Prostate gland (tissue), 2 donors: ENCODE results near the gene HES1.

Source experiments
- POLR2A ChIP-seq: fragments of 450-650 bp; IDR thresholded peaks from one replicate; pipeline ENCODE4 v1.6.1; 2016; ENCODE audit warnings: antibody characterized with exemption, mild to moderate bottlenecking
- POLR2AphosphoS5 ChIP-seq: sonication (generic); formaldehyde crosslinking; IDR thresholded peaks from one replicate; pipeline ENCODE4 v1.6.1; 2017; ENCODE audit warnings: antibody characterized with exemption
- TF ChIP-seq, protein P1 (sequence below), 4 experiments: fragments of 200-600 bp in 2 of 4; fragments of 450-650 bp in 2 of 4; sonication (generic) in 2 of 4; IDR thresholded peaks; 1 replicate in 3 of 4; 2 replicates in 1 of 4; pipeline ENCODE4 v1.5.1; 2016 to 2019; ENCODE audit warnings: antibody characterized with exemption in 4 of 4, mild to moderate bottlenecking in 2 of 4, moderate library complexity in 2 of 4

DNA sequence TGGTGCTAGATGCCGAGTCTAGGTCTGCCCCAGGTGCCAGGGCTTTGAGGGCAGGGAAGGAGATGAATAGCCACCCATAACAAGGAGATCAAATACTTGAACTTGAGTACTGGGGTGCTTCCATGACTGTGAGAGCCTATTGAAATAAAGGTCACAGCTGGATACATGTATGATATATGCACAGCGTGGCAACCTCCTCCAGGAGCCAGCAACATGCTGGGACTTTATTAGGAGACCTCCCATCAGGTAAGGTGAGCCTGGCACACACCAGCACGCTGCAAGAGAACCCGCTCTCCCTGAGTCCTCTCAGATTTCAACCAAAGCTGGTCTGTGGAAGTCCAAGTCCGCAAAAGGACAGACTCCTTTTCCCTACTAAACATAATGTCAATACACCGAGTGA is 10.5 kb upstream of the HES1 start:
- no peak for TF ChIP-seq POLR2AphosphoS5
- TF ChIP-seq POLR2A: no peak
- TF ChIP-seq, protein P1, sequence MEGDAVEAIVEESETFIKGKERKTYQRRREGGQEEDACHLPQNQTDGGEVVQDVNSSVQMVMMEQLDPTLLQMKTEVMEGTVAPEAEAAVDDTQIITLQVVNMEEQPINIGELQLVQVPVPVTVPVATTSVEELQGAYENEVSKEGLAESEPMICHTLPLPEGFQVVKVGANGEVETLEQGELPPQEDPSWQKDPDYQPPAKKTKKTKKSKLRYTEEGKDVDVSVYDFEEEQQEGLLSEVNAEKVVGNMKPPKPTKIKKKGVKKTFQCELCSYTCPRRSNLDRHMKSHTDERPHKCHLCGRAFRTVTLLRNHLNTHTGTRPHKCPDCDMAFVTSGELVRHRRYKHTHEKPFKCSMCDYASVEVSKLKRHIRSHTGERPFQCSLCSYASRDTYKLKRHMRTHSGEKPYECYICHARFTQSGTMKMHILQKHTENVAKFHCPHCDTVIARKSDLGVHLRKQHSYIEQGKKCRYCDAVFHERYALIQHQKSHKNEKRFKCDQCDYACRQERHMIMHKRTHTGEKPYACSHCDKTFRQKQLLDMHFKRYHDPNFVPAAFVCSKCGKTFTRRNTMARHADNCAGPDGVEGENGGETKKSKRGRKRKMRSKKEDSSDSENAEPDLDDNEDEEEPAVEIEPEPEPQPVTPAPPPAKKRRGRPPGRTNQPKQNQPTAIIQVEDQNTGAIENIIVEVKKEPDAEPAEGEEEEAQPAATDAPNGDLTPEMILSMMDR (IDR thresholded peaks at IDR 0.05): no peak
